ENCODE measurements around the gene PLCD1.

DNA sequence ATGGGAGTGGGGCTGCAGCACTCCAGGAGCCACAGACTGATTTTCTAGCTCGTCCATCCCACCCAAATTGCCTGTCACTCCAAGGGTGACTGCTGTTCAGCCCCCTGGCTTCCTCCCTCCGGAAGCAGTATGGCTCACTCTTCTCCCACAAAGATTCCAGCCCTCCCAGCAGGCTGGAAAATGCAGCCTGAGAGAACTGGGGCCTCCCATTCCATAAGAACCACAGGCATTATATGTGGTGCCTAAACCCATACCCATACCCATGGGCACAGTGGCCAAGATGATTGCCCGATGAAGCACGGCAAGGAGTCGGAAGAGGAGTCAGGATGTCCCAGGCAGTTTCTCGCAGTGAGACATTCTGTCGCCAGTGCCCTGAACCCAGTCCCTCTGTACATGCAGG lies 44.8 kb downstream of the PLCD1 start:
- TF ChIP-seq EZH2phosphoT487 (IDR thresholded peaks at IDR 0.05; ENCODE audit: insufficient read depth, low read depth) = no peak
- no peak for TF ChIP-seq EZH2 (IDR thresholded peaks at IDR 0.05; ENCODE audit: insufficient read depth, poor library complexity, severe bottlenecking)

All from GM23248 (cell line).